HepG2 (cell line): ENCODE results near the gene RGS19. TPM values are rescaled to one million over a fixed set of nuclear protein-coding genes. Genes with fewer than 3 reads are reported as not detected.
A peak's percentile ranks its signal among the peaks of the same experiment; 100 is the strongest.

Experiments used
- ADNP ChIP-seq: sonication (generic); formaldehyde crosslinking; IDR thresholded peaks from 2 replicates; pipeline ENCODE4 v1.4.0; 2020; ENCODE audit warnings: missing genetic modification reagents
- ARHGAP35 ChIP-seq: sonication (generic); formaldehyde crosslinking; IDR thresholded peaks from 2 replicates; pipeline ENCODE4 v1.9.0; 2022; ENCODE audit warnings: mild to moderate bottlenecking, inconsistent platforms, moderate library complexity, missing genetic modification reagents, borderline replicate concordance
- ATF7 ChIP-seq, 2 experiments: fragments of 450-650 bp in 1 of 2; sonication (generic) in 1 of 2; formaldehyde crosslinking in 1 of 2; IDR thresholded peaks; 2 replicates each; pipeline versions ENCODE4 v1.4.0 to v1.6.1; 2016 to 2020; ENCODE audit warnings: antibody characterized with exemption in 1 of 2, mild to moderate bottlenecking in 1 of 2, missing genetic modification reagents in 1 of 2
- CREM ChIP-seq, 2 experiments: sonication (generic) in 1 of 2; formaldehyde crosslinking in 1 of 2; IDR thresholded peaks; 2 replicates each; pipeline versions ENCODE4 v1.4.0 to v1.6.1; 2016 to 2020; ENCODE audit warnings: antibody characterized with exemption in 1 of 2, mild to moderate bottlenecking in 1 of 2, missing genetic modification reagents in 1 of 2
- FOXC1 ChIP-seq: sonication (generic); formaldehyde crosslinking; IDR thresholded peaks from 2 replicates; pipeline ENCODE4 v1.8.0; 2022; ENCODE audit warnings: mild to moderate bottlenecking, missing genetic modification reagents, borderline replicate concordance
- HMG20B ChIP-seq: conservative IDR thresholded peaks from 2 replicates; pipeline ENCODE4 v1.6.1; 2016; ENCODE audit warnings: missing genetic modification reagents, missing compliant biosample characterization
- KDM2A ChIP-seq: sonication (generic); formaldehyde crosslinking; IDR thresholded peaks from 2 replicates; pipeline ENCODE4 v1.4.0; 2020; ENCODE audit warnings: low read depth, missing genetic modification reagents, borderline replicate concordance
- MBNL3 ChIP-seq: fragments of 250-450 bp; sonication (Bioruptor Pico); conservative IDR thresholded peaks from 2 replicates; pipeline ENCODE4 v1.8.0; 2022; ENCODE audit warnings: mild to moderate bottlenecking, inconsistent platforms
- MYNN ChIP-seq: sonication (generic); formaldehyde crosslinking; IDR thresholded peaks from 2 replicates; pipeline ENCODE4 v1.4.0; 2020; ENCODE audit warnings: mild to moderate bottlenecking, low read depth, missing genetic modification reagents
- SP2 ChIP-seq: sonication (generic); formaldehyde crosslinking; IDR thresholded peaks from 2 replicates; pipeline ENCODE4 v1.5.1; 2020; ENCODE audit warnings: mild to moderate bottlenecking, missing genetic modification reagents
- TOPORS ChIP-seq: sonication (generic); formaldehyde crosslinking; IDR thresholded peaks from 2 replicates; pipeline ENCODE4 v1.8.0; 2023; ENCODE audit warnings: mild to moderate bottlenecking, missing genetic modification reagents
- ZFP36L1 ChIP-seq: sonication (generic); formaldehyde crosslinking; IDR thresholded peaks from 2 replicates; pipeline ENCODE4 v1.8.0; 2022; ENCODE audit warnings: mild to moderate bottlenecking, missing genetic modification reagents, moderate library complexity
- ZMYM3 ChIP-seq: sonication (generic); formaldehyde crosslinking; IDR thresholded peaks from 2 replicates; pipeline ENCODE4 v1.5.1; 2020; ENCODE audit warnings: mild to moderate bottlenecking, missing genetic modification reagents
- ZNF629 ChIP-seq: sonication (generic); formaldehyde crosslinking; conservative IDR thresholded peaks from 2 replicates; pipeline ENCODE4 v1.5.0; 2020; ENCODE audit warnings: missing genetic modification reagents
- ZNF709 ChIP-seq: sonication (generic); formaldehyde crosslinking; IDR thresholded peaks from 2 replicates; pipeline ENCODE4 v1.5.0; 2020; ENCODE audit warnings: mild to moderate bottlenecking, missing genetic modification reagents
- ZNF737 ChIP-seq: sonication (generic); formaldehyde crosslinking; IDR thresholded peaks from 2 replicates; pipeline ENCODE4 v1.5.0; 2020; ENCODE audit warnings: missing genetic modification reagents, mild to moderate bottlenecking, borderline replicate concordance
- ZNF761 ChIP-seq: sonication (generic); formaldehyde crosslinking; conservative IDR thresholded peaks from 2 replicates; pipeline ENCODE4 v1.4.0; 2020; ENCODE audit warnings: mild to moderate bottlenecking, missing genetic modification reagents
- polyA plus RNA-seq, 8 experiments: library from polyadenylated mRNA; depleted of rRNA in 3 of 8; stranded (reverse) in 7 of 8; unstranded in 1 of 8; fragments of >200 nt; fragmentation: Illumina TruSeq in 4 of 8; extraction: Trizol in 4 of 8; gene quantifications; 2 replicates each; pipeline versions ENCODE4 v1.2.1 to v1.2.3, GENCODE V29; 2011 to 2016; ENCODE audit warnings: low read depth in 4 of 8, missing spikeins in 1 of 8, mixed read lengths in 1 of 8; ENCODE audit not compliant: insufficient read depth in 1 of 8
- total RNA-seq, 5 experiments: library from RNA; depleted of rRNA; stranded (reverse); fragments of >200 nt; fragmentation: Illumina TruSeq; extraction: Trizol; gene quantifications; 2 replicates each; pipeline ENCODE4 v1.2.3, GENCODE V29; 2016; ENCODE audit warnings: low read depth in 1 of 5
- TF ChIP-seq, protein P1 (sequence below): sonication (generic); formaldehyde crosslinking; IDR thresholded peaks from 2 replicates; pipeline ENCODE4 v1.5.0; 2020; ENCODE audit warnings: mild to moderate bottlenecking, missing genetic modification reagents
- TF ChIP-seq, protein P2 (sequence below): sonication (generic); formaldehyde crosslinking; IDR thresholded peaks from 2 replicates; pipeline ENCODE4 v1.8.1; 2022; ENCODE audit warnings: low read depth, mild to moderate bottlenecking, missing genetic modification reagents
- TF ChIP-seq, protein P3 (sequence below): IDR thresholded peaks from 2 replicates; pipeline ENCODE4 v1.6.1; 2012; ENCODE audit warnings: inconsistent platforms
- TF ChIP-seq, protein P4 (sequence below): sonication (generic); formaldehyde crosslinking; IDR thresholded peaks from 2 replicates; pipeline ENCODE4 v1.4.0; 2020; ENCODE audit warnings: mild to moderate bottlenecking, low read depth, missing genetic modification reagents

RGS19 gene
- total and polyA plus RNA-seq, 2 of the 13 experiments (the other 11 are each of a cell fraction or from before 2014, with no cell fraction given): 10.7 to 11.9 TPM

DNA sequence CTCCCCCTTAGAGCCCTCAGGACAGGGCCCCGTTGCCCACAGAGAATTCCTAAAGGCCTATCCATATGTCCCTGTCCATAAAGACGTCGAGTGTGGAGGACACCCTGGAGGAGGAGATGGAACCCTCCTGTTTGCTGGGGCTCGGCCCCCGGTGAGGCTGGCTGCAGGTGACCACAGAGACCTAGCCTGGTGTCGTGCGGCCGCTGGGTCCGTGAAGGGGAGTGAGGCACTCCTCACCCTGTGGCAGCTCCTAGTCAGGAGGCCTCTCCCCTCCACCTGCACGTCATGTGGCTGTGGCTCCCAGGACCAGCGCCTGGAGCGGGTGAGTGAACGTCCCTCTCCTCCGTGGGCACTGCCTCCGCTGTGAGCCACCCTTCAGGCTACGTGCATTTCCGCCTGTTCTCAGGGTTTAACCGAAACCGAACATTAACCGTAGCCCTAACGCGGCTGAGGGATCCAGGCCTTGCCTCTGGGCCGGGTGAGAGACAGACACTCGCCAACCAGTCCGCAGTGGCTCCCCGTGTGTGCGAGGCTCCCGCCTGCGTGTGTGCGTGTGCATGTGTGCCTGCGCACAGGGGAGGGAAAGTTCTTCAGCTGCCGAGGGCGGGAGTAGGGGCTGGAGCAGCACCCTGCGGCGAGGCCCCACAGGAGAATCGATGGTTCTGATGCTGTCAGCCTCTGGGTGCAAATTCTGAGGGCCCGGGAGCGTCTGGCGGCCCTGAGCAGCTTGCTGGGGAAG is 22.3 kb downstream of the RGS19 start (continued):
- TF ChIP-seq, protein P1, sequence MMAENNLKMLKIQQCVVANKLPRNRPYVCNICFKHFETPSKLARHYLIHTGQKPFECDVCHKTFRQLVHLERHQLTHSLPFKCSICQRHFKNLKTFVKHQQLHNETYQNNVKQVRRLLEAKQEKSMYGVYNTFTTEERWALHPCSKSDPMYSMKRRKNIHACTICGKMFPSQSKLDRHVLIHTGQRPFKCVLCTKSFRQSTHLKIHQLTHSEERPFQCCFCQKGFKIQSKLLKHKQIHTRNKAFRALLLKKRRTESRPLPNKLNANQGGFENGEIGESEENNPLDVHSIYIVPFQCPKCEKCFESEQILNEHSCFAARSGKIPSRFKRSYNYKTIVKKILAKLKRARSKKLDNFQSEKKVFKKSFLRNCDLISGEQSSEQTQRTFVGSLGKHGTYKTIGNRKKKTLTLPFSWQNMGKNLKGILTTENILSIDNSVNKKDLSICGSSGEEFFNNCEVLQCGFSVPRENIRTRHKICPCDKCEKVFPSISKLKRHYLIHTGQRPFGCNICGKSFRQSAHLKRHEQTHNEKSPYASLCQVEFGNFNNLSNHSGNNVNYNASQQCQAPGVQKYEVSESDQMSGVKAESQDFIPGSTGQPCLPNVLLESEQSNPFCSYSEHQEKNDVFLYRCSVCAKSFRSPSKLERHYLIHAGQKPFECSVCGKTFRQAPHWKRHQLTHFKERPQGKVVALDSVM: peak; percentile 74; the same call in 1 of the 2 replicates
- TF ChIP-seq KDM2A (peak; percentile 20; the same call in 1 of the 2 replicates), TOPORS (CRISPR knock-in tag) (no peak; the same call in 1 of the 2 replicates), MYNN (CRISPR knock-in tag) (no peak), CREM (IDR thresholded peaks at IDR 0.05) (no peak), CREM (CRISPR knock-in tag; IDR thresholded peaks at IDR 0.05) (peak; percentile 36; the same call in 1 of the 2 replicates), ZNF761 (CRISPR knock-in tag) (0 out of 2 replicates have a peak, but pooled peaks have one; percentile 93), ARHGAP35 (CRISPR knock-in tag) (peak; percentile 86; the same call in 1 of the 2 replicates), ATF7 (IDR thresholded peaks at IDR 0.05) (no peak), ATF7 (CRISPR knock-in tag; IDR thresholded peaks at IDR 0.05) (0 out of 2 replicates have a peak, but pooled peaks have one; percentile 63), HMG20B (CRISPR knock-in tag) (peak; percentile 33; the same call in 1 of the 2 replicates), ADNP (no peak), MBNL3 (no peak), ZNF737 (CRISPR knock-in tag) (peak; percentile 89; the same call in 1 of the 2 replicates), ZNF709 (CRISPR knock-in tag) (no peak; the same call in 1 of the 2 replicates), ZFP36L1 (CRISPR knock-in tag) (no peak; the same call in 1 of the 2 replicates), ZNF629 (no peak), ZMYM3 (CRISPR knock-in tag) (no peak), FOXC1 (CRISPR knock-in tag) (no peak), SP2 (peak; percentile 34; the same call in 1 of the 2 replicates)
- TF ChIP-seq, protein P2, sequence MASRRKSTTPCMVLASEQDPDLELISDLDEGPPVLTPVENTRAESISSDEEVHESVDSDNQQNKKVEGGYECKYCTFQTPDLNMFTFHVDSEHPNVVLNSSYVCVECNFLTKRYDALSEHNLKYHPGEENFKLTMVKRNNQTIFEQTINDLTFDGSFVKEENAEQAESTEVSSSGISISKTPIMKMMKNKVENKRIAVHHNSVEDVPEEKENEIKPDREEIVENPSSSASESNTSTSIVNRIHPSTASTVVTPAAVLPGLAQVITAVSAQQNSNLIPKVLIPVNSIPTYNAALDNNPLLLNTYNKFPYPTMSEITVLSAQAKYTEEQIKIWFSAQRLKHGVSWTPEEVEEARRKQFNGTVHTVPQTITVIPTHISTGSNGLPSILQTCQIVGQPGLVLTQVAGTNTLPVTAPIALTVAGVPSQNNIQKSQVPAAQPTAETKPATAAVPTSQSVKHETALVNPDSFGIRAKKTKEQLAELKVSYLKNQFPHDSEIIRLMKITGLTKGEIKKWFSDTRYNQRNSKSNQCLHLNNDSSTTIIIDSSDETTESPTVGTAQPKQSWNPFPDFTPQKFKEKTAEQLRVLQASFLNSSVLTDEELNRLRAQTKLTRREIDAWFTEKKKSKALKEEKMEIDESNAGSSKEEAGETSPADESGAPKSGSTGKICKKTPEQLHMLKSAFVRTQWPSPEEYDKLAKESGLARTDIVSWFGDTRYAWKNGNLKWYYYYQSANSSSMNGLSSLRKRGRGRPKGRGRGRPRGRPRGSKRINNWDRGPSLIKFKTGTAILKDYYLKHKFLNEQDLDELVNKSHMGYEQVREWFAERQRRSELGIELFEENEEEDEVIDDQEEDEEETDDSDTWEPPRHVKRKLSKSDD: peak; percentile 57; the same call in 1 of the 2 replicates
- TF ChIP-seq, protein P3, sequence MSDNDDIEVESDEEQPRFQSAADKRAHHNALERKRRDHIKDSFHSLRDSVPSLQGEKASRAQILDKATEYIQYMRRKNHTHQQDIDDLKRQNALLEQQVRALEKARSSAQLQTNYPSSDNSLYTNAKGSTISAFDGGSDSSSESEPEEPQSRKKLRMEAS: peak; percentile 81
- TF ChIP-seq, protein P4, sequence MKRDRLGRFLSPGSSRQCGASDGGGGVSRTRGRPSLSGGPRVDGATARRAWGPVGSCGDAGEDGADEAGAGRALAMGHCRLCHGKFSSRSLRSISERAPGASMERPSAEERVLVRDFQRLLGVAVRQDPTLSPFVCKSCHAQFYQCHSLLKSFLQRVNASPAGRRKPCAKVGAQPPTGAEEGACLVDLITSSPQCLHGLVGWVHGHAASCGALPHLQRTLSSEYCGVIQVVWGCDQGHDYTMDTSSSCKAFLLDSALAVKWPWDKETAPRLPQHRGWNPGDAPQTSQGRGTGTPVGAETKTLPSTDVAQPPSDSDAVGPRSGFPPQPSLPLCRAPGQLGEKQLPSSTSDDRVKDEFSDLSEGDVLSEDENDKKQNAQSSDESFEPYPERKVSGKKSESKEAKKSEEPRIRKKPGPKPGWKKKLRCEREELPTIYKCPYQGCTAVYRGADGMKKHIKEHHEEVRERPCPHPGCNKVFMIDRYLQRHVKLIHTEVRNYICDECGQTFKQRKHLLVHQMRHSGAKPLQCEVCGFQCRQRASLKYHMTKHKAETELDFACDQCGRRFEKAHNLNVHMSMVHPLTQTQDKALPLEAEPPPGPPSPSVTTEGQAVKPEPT (CRISPR knock-in tag): peak; percentile 82; the same call in 1 of the 2 replicates
